HepG2 (cell line): ENCODE measurements around the gene OR9A2.

Experiments used
- NCOA5 ChIP-seq: sonication (generic); formaldehyde crosslinking; IDR thresholded peaks from 2 replicates; pipeline ENCODE4 v1.4.0; 2020; ENCODE audit warnings: missing genetic modification reagents
- PTBP1 ChIP-seq: fragments of 200-400 bp; formaldehyde crosslinking; IDR thresholded peaks from 2 replicates; pipeline ENCODE4 v1.6.1; 2018; ENCODE audit warnings: low read length, low read depth; ENCODE audit not compliant: poor library complexity, severe bottlenecking
- SCMH1 ChIP-seq: sonication (generic); formaldehyde crosslinking; IDR thresholded peaks from 2 replicates; pipeline ENCODE4 v1.9.0; 2021; ENCODE audit warnings: missing genetic modification reagents, mild to moderate bottlenecking, borderline replicate concordance
- TCF7 ChIP-seq: sonication (generic); IDR thresholded peaks from 2 replicates; pipeline ENCODE4 v1.6.1; 2016; ENCODE audit warnings: antibody characterized with exemption, low read depth
- ZNF230 ChIP-seq: sonication (generic); formaldehyde crosslinking; IDR thresholded peaks from 2 replicates; pipeline ENCODE4 v1.4.0; 2020; ENCODE audit warnings: mild to moderate bottlenecking, missing genetic modification reagents
- ZZZ3 ChIP-seq: sonication (generic); formaldehyde crosslinking; IDR thresholded peaks from 2 replicates; pipeline ENCODE4 v1.4.0; 2020; ENCODE audit warnings: missing genetic modification reagents, mild to moderate bottlenecking, borderline replicate concordance
- TF ChIP-seq, protein P1 (sequence below): sonication (generic); formaldehyde crosslinking; IDR thresholded peaks from 2 replicates; pipeline ENCODE4 v1.4.0; 2020; ENCODE audit warnings: mild to moderate bottlenecking, missing genetic modification reagents
- TF ChIP-seq, protein P2 (sequence below): sonication (generic); formaldehyde crosslinking; IDR thresholded peaks from 2 replicates; pipeline ENCODE4 v1.5.0; 2020; ENCODE audit warnings: mild to moderate bottlenecking, missing genetic modification reagents, moderate library complexity
- TF ChIP-seq, protein P3 (sequence below): sonication (generic); formaldehyde crosslinking; IDR thresholded peaks from 2 replicates; pipeline ENCODE4 v1.9.0; 2021; ENCODE audit warnings: missing genetic modification reagents, borderline replicate concordance

DNA sequence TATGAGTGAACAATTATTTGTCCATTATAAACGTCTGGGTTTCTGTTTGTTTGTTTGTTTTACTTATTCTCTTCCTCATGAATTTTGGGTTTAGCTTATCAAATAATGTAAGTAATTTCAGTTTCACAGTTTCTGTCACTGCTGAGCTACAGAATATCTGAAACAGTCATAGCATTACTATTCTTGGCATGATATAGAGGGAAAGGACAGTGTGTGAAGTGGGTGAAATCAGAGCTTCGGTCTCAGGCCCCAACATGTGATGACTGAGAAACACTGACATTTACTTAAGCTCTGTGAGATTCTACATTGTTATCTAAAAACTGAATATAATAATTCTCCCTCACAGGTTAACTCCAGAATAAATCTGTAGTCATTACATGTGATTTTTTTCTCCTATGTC lies 16.5 kb upstream of the OR9A2 start:
- no peak for TF ChIP-seq PTBP1
- TF ChIP-seq SCMH1 (CRISPR knock-in tag) = no peak
- TF ChIP-seq, protein P1, sequence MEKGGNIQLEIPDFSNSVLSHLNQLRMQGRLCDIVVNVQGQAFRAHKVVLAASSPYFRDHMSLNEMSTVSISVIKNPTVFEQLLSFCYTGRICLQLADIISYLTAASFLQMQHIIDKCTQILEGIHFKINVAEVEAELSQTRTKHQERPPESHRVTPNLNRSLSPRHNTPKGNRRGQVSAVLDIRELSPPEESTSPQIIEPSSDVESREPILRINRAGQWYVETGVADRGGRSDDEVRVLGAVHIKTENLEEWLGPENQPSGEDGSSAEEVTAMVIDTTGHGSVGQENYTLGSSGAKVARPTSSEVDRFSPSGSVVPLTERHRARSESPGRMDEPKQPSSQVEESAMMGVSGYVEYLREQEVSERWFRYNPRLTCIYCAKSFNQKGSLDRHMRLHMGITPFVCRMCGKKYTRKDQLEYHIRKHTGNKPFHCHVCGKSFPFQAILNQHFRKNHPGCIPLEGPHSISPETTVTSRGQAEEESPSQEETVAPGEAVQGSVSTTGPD (CRISPR knock-in tag) = no peak
- no peak for TF ChIP-seq TCF7
- TF ChIP-seq, protein P2, sequence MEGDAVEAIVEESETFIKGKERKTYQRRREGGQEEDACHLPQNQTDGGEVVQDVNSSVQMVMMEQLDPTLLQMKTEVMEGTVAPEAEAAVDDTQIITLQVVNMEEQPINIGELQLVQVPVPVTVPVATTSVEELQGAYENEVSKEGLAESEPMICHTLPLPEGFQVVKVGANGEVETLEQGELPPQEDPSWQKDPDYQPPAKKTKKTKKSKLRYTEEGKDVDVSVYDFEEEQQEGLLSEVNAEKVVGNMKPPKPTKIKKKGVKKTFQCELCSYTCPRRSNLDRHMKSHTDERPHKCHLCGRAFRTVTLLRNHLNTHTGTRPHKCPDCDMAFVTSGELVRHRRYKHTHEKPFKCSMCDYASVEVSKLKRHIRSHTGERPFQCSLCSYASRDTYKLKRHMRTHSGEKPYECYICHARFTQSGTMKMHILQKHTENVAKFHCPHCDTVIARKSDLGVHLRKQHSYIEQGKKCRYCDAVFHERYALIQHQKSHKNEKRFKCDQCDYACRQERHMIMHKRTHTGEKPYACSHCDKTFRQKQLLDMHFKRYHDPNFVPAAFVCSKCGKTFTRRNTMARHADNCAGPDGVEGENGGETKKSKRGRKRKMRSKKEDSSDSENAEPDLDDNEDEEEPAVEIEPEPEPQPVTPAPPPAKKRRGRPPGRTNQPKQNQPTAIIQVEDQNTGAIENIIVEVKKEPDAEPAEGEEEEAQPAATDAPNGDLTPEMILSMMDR (CRISPR knock-in tag) = no peak
- TF ChIP-seq, protein P3, sequence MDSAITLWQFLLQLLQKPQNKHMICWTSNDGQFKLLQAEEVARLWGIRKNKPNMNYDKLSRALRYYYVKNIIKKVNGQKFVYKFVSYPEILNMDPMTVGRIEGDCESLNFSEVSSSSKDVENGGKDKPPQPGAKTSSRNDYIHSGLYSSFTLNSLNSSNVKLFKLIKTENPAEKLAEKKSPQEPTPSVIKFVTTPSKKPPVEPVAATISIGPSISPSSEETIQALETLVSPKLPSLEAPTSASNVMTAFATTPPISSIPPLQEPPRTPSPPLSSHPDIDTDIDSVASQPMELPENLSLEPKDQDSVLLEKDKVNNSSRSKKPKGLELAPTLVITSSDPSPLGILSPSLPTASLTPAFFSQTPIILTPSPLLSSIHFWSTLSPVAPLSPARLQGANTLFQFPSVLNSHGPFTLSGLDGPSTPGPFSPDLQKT (CRISPR knock-in tag) = no peak
- no peak for TF ChIP-seq ZNF230
- no peak for TF ChIP-seq ZZZ3 (CRISPR knock-in tag)
- TF ChIP-seq NCOA5 (CRISPR knock-in tag) = no peak
